GM18499 (cell line): ENCODE data around the gene U2AF2.
"Not testable (repeated sequence)": the region's sequence is repeated elsewhere in the genome, so short reads cannot be mapped to it uniquely, and the experiment has no call there.

Experiments used
- ATAC-seq: cut with Tn5 transposase; IDR thresholded peaks from one replicate; pipeline ENCODE4 v1.9.1; 2021; ENCODE audit warnings: moderate number of reproducible peaks; ENCODE audit not compliant: insufficient read depth, unreplicated experiment

U2AF2 gene

DNA sequence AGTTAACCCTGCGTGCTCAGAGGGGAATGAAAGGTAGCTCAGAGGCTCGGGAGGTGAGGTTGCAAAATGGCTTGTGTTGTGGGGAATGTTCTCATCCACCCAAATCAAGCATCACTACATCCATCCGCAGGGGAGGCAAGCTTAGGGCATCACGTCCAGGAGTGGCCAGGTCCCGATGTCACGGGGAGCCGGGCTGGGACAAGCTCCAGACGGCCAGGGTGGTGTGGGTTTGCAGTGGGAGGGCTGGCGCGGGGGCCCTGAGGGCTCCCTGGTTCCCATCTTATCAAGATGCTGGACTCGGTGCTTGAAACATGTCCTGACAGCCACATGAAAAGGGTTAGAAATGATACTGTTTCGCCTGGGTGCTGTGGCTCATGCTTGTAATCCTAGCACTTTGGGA, 46.0 kb downstream of the U2AF2 start:
- no peak for ATAC-seq

DNA sequence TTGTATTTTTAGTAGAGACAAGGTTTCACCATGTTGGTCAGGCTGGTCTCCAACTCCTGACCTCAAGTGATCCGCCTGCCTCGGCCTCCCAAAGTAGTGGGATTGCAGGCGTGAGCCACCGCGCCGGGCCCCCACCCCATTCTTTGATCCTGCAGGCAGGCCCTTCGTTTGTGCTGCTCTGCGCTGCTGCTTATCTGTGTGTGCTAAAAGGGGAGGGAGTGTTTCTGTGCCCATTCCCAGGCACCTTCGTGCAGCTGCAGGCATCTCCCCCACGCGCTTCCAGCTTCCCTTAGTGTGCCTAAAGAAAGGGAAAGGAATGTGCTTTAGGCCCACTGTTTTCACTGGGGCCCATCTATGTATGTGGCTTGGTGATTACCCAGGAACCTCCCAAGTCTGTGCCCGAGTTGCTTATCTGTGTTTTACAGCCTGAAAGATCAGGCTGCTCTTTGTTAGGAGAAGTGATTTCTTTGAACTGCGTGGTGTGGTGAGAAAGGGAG, 47.3 kb downstream of the U2AF2 start:
- ATAC-seq: no peak

DNA sequence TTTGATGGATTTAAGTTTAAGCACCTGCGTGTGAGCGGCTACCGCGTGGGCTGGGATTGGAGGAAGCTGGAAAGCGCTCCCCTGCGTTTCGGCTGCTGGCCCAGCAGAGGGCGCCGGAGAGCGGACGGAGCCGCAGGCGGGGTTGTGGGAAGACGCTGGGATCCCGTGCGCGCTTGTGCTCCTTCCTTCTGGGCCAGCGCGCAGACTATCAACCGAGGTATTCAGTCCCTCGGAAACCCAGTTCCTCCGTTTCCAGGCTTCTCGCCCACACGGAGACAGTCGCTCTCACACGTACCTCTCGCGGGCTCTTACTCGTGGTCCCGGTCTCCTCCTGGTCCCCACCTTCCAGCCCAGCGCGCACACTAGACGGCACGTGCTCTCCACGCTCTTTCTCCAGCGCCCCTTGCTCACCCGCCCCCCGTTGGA, 49.0 kb downstream of the U2AF2 start:
- no peak for ATAC-seq

DNA sequence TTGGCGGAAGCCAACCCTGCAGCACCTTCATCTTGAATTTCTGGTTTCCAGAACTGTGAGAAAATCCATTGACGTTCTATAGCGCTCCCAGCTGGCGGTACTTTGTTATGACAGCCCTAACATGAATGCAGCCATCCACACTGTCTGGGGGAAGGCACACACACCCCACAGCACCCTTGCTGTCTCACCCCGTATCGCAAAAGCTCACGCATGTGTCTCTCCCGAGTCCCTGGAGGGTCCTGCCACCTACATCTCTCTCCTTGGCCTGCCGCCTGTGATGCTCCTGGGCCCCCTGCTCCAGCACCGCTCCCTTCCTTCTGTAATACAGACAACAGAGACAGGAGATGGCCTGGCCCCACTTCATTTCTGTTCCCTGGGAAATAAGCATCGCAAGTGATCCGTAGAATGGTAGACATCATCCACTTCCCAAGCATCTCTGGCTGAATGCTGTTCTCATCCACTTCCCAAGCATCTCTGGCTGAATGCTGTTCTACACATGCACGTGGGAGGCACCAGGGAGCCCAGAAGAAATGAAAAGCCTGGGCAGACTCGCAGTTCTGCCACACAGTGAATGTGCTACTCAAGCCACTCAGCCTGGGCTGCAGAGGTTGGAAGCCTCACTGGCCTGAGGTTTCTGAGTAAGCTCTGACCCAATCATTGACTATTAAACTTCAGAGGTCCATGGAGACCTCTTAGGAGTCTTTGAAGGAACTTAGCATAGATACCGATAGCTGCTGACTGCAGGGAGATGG, 49.8 kb downstream of the U2AF2 start:
- no peak for ATAC-seq

DNA sequence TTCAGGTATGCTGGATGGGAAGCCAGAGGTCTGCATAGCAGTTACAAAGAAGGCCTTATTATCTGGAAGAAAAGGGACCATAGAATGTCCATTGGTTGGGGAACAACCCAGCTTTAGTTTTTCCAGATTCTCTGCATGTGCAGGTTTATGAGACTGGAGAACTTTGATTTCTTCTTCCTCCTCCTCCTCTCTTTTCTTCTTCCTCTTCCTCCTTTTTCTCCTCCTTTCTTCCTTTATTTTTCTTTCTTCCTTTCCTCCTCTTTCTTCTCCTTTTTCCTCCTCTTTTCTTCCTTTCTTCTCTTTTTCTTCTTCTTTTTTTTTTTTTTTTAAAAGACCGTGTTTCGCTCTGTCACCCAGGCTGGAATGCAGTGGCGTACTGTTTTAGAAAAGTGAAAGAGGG, 51.1 kb downstream of the U2AF2 start:
- ATAC-seq: no peak

DNA sequence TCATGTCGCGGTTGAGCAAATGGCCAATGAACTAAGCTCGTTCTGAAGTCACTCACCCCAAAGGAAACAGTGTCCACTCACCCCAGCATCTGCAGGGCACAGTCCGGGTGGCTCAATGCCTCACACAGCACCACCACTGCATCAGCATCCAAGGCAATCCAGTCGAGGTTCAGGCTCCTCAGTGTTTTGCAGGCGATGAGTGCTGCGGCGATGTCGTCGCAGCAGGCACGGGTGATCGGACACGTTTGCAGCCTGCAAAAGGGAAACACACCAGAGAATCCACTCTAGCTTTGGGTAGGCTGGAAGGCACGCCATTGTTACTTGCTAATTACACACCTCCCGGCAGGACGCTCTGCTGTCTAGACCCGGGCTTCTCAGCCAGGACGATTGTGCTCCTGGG, 56.9 kb downstream of the U2AF2 start:
- no peak for ATAC-seq

DNA sequence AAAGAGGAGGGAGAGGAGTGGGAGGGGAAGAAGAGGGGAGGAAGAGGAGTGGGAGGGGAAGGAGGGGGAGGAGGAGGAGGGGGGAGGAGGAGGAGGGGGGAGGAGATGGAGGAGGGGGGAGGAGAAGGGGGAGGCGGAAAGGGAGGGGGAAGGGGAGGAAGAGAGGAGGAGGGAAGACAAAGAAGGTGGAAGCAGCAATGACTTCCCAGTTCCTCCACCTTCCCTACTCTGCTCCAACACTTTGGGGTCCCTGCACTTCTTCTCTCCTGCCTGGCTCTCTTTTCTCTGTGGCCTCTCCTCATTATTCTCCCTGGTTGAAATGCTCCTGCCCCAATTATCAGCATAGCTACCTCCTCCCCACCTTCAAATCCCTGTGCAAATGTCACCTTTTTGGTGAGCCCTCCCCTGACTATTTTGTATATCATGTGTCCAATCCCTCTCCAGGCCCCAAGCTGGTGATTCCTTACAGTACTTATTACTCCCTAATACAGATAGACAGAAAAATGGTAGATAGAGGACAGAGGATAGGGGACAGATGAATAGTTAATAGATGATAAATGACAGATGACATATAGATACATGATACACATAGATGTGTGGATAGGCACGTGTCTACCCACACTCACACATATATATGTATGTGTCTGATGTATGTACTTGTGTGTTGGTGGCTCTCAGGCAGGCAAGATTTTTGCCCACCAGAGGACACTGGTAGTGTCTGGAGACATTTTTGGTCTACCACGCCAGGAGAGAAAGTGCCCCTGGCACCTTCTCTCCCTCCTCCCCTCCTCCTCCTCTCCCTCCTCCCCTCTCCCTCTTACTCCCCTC, 58.2 kb downstream of the U2AF2 start:
- no peak for ATAC-seq

DNA sequence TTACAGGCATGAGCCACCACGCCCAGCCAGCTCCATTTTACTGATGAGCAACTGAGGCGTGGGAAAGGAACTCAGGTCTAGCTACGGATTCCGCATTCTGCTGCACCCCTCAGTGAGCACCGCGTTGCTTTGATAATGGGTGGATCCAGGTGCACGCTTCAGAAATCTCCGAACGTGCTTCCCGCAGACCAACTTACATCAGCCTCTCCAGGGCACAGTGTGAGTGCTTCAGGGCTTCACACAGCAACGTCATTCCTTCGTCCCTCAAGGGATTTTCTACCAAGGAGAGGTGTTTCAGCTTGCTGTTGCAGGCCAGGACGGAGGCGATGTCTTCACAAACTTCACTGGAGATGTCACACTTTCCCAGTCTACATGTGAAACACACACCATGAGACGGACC, 61.7 kb downstream of the U2AF2 start:
- no peak for ATAC-seq

DNA sequence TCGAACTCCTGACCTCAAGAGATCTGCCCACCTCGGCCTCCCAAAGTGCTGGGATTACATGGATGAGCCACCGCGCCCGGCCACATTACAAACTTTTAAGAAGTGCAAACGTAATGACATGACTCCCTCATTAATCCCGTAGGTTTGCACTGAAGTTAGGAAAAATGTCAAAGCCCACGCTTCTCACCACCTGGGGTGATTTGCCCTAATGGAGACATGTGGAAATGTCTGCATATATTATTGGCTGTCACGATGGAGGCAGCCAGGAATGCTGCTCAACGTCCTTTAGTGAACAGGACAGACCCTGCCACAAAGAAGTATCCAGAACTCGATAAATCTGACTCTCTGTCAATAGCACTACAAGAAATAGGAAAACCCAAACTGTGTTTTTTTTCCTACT, 62.4 kb downstream of the U2AF2 start:
- ATAC-seq: no peak

DNA sequence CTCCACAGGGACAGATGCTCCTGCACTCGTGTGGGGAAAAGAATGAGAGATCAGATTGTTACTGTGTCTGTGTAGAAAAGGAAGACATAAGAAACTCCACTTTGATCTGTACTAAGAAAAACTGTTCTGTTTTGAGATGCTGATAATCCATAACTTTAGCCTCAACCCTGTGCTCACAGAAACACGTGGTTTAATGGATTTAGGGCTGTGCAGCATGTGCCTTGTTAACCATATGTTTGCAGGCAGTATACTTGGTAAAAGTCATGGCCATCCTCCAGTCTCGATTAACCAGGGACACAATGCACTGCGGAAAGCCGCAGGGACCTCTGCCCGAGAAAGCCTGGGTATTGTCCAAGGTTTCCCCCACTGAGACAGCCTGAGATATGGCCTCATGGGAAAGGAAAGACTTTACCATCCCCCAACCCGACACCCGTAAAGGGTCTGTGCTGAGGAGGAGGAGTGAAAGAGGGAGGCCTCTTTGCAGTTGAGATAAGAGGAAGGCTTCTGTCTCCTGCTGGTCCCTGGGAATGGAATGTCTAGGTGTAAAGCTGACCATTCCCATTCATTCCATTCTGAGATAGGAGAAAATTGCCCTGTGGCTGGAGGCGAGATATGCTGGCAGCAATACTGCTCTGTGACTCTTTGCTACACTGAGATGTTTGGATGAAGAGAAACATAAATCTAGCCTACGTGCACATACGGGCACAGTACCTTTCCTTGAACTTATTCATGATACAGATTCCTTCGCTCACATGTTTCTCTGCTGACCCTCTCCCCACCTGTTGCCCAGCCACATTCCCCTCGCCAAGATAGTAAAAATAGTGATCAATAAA, 63.3 kb downstream of the U2AF2 start:
- ATAC-seq: not testable (repeated sequence)

DNA sequence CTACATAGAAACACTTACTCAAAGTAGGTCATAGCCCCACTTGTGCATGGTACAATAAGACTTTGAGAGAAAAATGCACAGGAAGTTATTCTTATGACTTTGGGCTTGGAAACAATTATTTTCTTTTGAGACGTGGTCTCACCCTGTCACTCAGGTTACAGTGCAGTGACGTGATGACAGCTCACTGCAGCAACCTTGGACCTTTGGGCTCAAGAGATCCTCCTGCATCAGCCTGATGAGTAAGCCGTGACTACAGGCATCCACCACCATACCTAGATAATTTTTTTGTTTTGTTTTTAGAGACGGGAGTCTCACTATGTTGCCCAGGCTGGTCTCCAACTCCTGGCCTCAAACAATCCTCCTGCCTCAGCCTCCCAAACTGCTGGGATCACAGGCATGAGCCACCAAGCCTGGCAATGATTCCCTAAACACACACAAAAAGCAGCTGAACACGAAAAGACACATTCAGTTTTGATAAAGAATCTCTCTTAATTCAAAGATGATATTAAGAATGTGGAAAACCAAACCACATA, 65.4 kb downstream of the U2AF2 start:
- ATAC-seq: no peak

DNA sequence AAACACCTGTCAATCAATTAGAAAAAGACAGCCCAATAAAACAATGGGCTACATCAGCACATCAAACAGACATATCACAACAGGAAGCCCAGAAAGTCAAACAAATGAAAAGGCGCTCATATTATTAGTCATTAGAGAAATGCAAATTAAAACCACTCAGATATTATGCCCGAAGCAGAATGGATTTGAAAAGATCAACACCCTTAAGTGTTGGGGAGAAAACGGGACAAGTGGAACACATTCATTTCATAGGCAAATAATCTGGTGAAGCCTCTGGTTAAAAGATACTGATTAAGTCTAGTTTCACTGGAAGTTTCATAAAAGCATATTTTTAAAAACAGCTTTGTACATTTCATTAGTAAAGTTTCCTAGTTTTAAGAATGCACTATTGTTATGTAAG, 66.0 kb downstream of the U2AF2 start:
- no peak for ATAC-seq

DNA sequence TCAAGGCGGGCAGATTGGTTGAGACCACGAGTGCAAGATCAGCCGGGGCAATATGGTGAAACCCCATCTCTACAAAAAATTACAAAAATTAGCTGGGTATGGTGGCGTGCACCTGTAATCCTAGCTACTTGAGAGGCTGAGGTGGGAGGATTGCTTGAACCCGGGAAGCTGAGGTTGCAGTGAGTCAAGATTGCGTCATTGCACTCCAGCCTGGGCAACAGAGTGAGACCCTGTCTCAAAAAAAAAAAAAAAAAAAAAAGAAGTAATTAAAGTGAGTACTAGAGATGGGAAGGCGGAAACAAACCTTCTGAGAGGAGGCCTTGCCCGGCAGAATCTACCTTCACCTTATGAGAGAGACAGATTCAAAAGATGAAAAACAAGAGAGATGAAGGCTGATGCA, 68.7 kb downstream of the U2AF2 start:
- no peak for ATAC-seq
